GM19238 (cell line): ENCODE results near the gene CELF1.
"Not testable (repeated sequence)": the region's sequence is repeated elsewhere in the genome, so short reads cannot be mapped to it uniquely, and the experiment has no call there.

Experiments used
- DNase-seq: peaks from one replicate; pipeline ENCODE4 v3.0.0; 2011; ENCODE audit warnings: low spot score; ENCODE audit not compliant: insufficient read length

The CELF1 gene

GRCh38 chr11:47577460-47578041 lies 24.6 kb upstream of the CELF1 start:
- no peak for DNase-seq

GRCh38 chr11:47573321-47573720 lies 20.4 kb upstream of the CELF1 start:
- no peak for DNase-seq

- no peak for DNase-seq
Observed at GRCh38 chr11:47572715-47573255, 19.9 kb upstream of the CELF1 start.

- no peak for DNase-seq
Observed at GRCh38 chr11:47571895-47572294, 19.0 kb upstream of the CELF1 start.

GRCh38 chr11:47571357-47571729 lies 18.4 kb upstream of the CELF1 start:
- no peak for DNase-seq

- no peak for DNase-seq
Observed at GRCh38 chr11:47570651-47571356, 17.9 kb upstream of the CELF1 start.

- no peak for DNase-seq
Observed at GRCh38 chr11:47569646-47570045, 16.7 kb upstream of the CELF1 start.

- no peak for DNase-seq
Observed at GRCh38 chr11:47566149-47566698, 13.3 kb upstream of the CELF1 start.

- peak; percentile 67 for DNase-seq
Observed at GRCh38 chr11:47565340-47566148, 12.6 kb upstream of the CELF1 start, which contains the start of gene PTPMT1. TSS of gene PTPMT1 (plus strand) at chr11:47565599. CDS start at chr11:47565623, 24 bp downstream.

GRCh38 chr11:47564933-47565339 lies 12.0 kb upstream of the CELF1 start:
- DNase-seq, result no peak

GRCh38 chr11:47564366-47564765 lies 11.4 kb upstream of the CELF1 start:
- DNase-seq, result not testable (repeated sequence)

- not testable (repeated sequence) for DNase-seq
Observed at GRCh38 chr11:47562393-47562792, 9.5 kb upstream of the CELF1 start.

- no peak for DNase-seq
Observed at GRCh38 chr11:47560426-47560825, 7.5 kb upstream of the CELF1 start.

- no peak for DNase-seq
Observed at GRCh38 chr11:47558695-47559094, 5.8 kb upstream of the CELF1 start.

- DNase-seq, result not testable (repeated sequence)
Observed at GRCh38 chr11:47557004-47557403, 4.1 kb upstream of the CELF1 start.

GRCh38 chr11:47553406-47553743 lies 443 bp upstream of the CELF1 start:
- DNase-seq, result no peak

GRCh38 chr11:47552056-47552565 lies 821 bp downstream of the CELF1 start:
- DNase-seq, result no peak

- peak; percentile 38 for DNase-seq
Observed at GRCh38 chr11:47551086-47551485, 1.8 kb downstream of the CELF1 start.

GRCh38 chr11:47550288-47551047 lies 2.5 kb downstream of the CELF1 start:
- DNase-seq, result no peak

GRCh38 chr11:47546274-47546673 lies 6.7 kb downstream of the CELF1 start:
- not testable (repeated sequence) for DNase-seq

- DNase-seq, result no peak
Observed at GRCh38 chr11:47545298-47545697, 7.6 kb downstream of the CELF1 start.
